KOPT-K1 (cell line): ENCODE results near the gene LYSMD1.
A peak's percentile ranks its signal among the peaks of the same experiment; 100 is the strongest.

Experiments used
- H3K27ac ChIP-seq: fragments of 200-600 bp; sonication (generic); 2 replicates; pipeline ENCODE4 v1.5.1; 2016; ENCODE audit warnings: antibody characterized with exemption, mild to moderate bottlenecking, low read depth, low read length; ENCODE audit not compliant: poor library complexity, severe bottlenecking
- H3K36me3 ChIP-seq: fragments of 200-600 bp; sonication (generic); 2 replicates; pipeline ENCODE4 v1.5.1; 2017; ENCODE audit warnings: antibody characterized with exemption, mild to moderate bottlenecking, low read length, moderate library complexity; ENCODE audit not compliant: insufficient read depth
- H3K9me3 ChIP-seq: fragments of 200-600 bp; sonication (generic); 2 replicates; pipeline ENCODE4 v1.5.1; 2017; ENCODE audit warnings: antibody characterized with exemption, low read length, mild to moderate bottlenecking; ENCODE audit not compliant: insufficient read depth, poor library complexity, severe bottlenecking

The LYSMD1 gene

GRCh38 chr1:151157067-151157531 is 8.6 kb downstream of the LYSMD1 start:
- Histone ChIP-seq H3K9me3 (no peaks in the 10 kb centered on the region), H3K36me3 (peaks cover 33% of the 10 kb centered on the region), H3K27ac (peak overlapping the region; percentile 66)

DNA sequence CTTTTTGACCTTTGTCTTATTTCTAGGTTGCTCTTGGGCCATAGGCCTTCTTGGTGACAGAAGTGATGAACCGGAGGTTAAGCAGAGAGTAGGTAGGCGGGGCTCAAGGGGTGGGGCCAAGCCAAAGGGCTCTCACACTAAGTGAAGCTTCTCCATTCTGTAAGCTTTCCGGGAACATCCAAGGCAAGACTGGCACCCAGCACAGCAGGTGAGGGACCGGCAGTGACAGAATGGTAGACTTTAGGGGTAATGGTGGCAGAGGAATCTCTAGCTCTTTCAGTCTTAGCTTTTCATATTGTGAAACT is 9.2 kb downstream of the LYSMD1 start, which contains the start of gene TNFAIP8L2:
TNFAIP8L2 (plus strand) TSS at position 135 of the 305 bp plus-strand sequence. CDS start 2,049 bp downstream, outside the sequence.
- H3K27ac ChIP-seq, result peak within 1 kb of the TSS; percentile 66
- H3K9me3 ChIP-seq, result no peaks in the 10 kb centered on the region
- peaks cover 30% of the 10 kb centered on the region for H3K36me3 ChIP-seq

GRCh38 chr1:151147665-151148064 is 18.0 kb downstream of the LYSMD1 start:
- Histone ChIP-seq H3K27ac (no peak overlapping the region), H3K36me3 (no peaks in the 10 kb centered on the region), H3K9me3 (no peaks in the 10 kb centered on the region)

- no peaks in the 10 kb centered on the region for H3K36me3 ChIP-seq
- no peaks in the 10 kb centered on the region for H3K9me3 ChIP-seq
- peak overlapping the region; percentile 36 for H3K27ac ChIP-seq
Observed at GRCh38 chr1:151147132-151147503, 18.6 kb downstream of the LYSMD1 start.

DNA sequence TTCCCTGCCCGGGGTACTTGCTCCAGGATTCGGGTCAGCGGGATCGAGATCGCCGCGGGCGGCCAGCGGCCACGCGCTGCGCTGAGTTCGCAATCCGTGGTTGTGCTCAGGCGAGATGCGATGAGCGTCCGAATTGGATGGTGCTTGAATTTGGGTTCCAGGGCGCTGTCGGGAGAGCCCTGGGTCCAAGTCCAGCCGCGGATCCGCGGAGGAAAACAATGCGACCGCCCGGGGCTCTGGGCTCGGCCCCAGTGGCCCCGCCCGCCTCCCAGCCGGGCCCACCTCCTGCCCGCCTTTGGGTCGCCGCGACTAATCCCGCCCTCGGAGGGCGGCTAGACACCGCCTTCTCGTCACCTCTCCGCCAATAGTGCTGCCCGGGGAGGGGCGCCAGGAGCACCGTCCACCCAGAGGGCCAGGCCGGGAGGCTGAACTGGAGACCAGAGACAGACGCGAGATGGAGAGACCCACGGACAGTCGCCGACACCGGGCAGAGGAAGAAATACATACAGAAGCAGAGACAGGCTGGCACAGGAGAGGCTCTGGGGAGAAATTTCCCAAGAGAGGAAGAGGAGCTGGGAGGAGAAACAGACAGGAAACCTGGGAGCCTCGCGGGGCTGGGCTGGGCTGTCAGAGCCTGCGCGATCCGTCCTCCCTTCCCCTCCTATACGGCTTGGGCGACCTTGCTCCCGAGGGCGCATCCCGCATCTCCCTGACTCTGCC is 19.1 kb downstream of the LYSMD1 start, which contains the start of gene SEMA6C:
SEMA6C (minus strand) TSS at position 220 of the 720 bp plus-strand sequence. CDS start 4,010 bp downstream, outside the sequence.
- H3K27ac ChIP-seq, result peak within 1 kb of the TSS; percentile 36
- H3K9me3 ChIP-seq, result no peaks in the 10 kb centered on the region
- no peaks in the 10 kb centered on the region for H3K36me3 ChIP-seq

GRCh38 chr1:151146072-151146411 is 19.7 kb downstream of the LYSMD1 start:
- Histone ChIP-seq H3K9me3 (no peaks in the 10 kb centered on the region), H3K27ac (peak overlapping the region; percentile 36), H3K36me3 (no peaks in the 10 kb centered on the region)

GRCh38 chr1:151145304-151146071 is 20.2 kb downstream of the LYSMD1 start:
- no peaks in the 10 kb centered on the region for H3K9me3 ChIP-seq
- H3K27ac ChIP-seq, result no peak overlapping the region
- H3K36me3 ChIP-seq, result no peaks in the 10 kb centered on the region

- H3K27ac ChIP-seq, result no peak overlapping the region
- no peaks in the 10 kb centered on the region for H3K9me3 ChIP-seq
- no peaks in the 10 kb centered on the region for H3K36me3 ChIP-seq
Observed at GRCh38 chr1:151144474-151145303, 21.0 kb downstream of the LYSMD1 start.

- Histone ChIP-seq H3K9me3 (no peaks in the 10 kb centered on the region), H3K36me3 (no peaks in the 10 kb centered on the region), H3K27ac (no peak overlapping the region)
Observed at GRCh38 chr1:151143986-151144385, 21.7 kb downstream of the LYSMD1 start.

DNA sequence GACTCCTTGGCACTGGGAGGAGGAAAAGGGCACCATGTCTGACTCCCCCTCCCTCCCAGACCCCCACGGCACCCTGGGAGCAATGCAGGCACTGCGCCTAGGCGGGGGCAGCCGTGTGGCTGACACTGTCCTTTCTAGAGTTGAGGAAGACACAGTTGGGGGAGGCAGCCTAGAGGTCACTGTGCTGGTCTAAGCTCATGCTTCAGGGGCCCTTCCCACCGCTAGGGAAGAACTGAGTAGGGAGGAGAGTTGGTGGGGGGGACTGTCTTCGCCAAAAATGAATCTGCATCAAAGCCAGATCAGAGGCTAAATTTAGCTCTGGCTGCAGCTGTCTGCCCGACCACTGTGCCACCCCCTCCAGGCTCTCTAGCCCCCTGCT is 22.7 kb downstream of the LYSMD1 start:
- Histone ChIP-seq H3K27ac (no peak overlapping the region), H3K9me3 (no peaks in the 10 kb centered on the region), H3K36me3 (no peaks in the 10 kb centered on the region)

GRCh38 chr1:151142411-151143056 is 23.2 kb downstream of the LYSMD1 start:
- Histone ChIP-seq H3K9me3 (no peaks in the 10 kb centered on the region), H3K36me3 (no peaks in the 10 kb centered on the region), H3K27ac (no peak overlapping the region)

DNA sequence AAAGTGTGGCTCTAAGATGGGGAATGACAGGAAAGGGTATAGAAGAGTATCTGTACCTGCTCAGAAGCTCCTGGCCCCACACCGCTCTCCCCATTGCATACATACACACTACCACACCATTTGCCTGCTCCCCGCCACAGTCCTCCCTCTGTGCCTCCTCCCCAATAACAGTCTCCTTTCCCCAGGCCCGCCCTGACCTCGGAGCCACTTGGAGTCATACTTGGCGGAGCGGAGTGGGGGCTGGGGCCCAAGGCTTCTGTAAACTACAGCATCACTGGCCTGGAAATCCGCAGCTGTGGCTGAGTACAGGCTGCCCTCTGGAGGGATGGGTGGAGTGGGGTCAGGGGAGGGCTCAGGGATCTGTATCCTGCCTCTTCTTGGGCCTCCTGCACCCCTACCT is 27.9 kb downstream of the LYSMD1 start:
- no peaks in the 10 kb centered on the region for H3K36me3 ChIP-seq
- no peaks in the 10 kb centered on the region for H3K9me3 ChIP-seq
- no peak overlapping the region for H3K27ac ChIP-seq

- no peaks in the 10 kb centered on the region for H3K9me3 ChIP-seq
- H3K27ac ChIP-seq, result no peak overlapping the region
- H3K36me3 ChIP-seq, result no peaks in the 10 kb centered on the region
Observed at GRCh38 chr1:151135433-151136385, 30.0 kb downstream of the LYSMD1 start.

GRCh38 chr1:151134991-151135390 is 30.7 kb downstream of the LYSMD1 start:
- Histone ChIP-seq H3K9me3 (no peaks in the 10 kb centered on the region), H3K27ac (no peak overlapping the region), H3K36me3 (no peaks in the 10 kb centered on the region)
